NCI-H510A (cell line): Measurements from ENCODE around the gene CYP2R1.

ENCODE experiments used
- DNase-seq: peaks from one replicate; lab custom pipeline; 2025; lab: John Stamatoyannopoulos, UW

Gene CYP2R1

GRCh38 chr11:14892036-14892556, at the start of gene CYP2R1:
CYP2R1 (minus strand) TSS chr11:14892231; CDS start chr11:14892205, 26 bp downstream.
- peak; percentile 94 for DNase-seq

GRCh38 chr11:14938936-14939335, 46.9 kb upstream of the CYP2R1 start:
- DNase-seq: no peak

GRCh38 chr11:14934641-14935351, 42.8 kb upstream of the CYP2R1 start:
- DNase-seq: no peak

- DNase-seq: no peak
Observed at GRCh38 chr11:14932447-14932846, 40.4 kb upstream of the CYP2R1 start.

DNA sequence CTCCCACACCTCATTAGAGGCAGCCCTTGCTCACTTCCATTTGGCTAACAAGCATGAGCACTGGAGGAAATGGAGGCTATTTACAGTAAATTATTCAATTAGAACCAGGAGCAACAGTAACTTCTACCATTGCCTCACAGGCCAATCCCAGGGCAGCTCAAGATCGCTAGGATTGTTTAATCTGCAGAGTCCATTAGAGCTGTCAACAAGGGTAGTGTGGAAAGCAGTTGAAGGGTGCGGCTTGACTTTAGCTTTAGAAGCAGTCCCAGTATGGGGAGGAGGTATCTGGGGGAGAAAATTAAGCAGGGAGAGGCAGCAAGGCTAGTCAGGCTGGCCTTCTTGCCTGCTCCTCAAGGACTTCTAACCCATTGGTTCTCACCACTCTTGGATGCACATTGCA, 38.3 kb upstream of the CYP2R1 start:
- no peak for DNase-seq

- DNase-seq: no peak
Observed at GRCh38 chr11:14927146-14927545, 35.1 kb upstream of the CYP2R1 start.

- DNase-seq: no peak
Observed at GRCh38 chr11:14924318-14924717, 32.3 kb upstream of the CYP2R1 start.

DNA sequence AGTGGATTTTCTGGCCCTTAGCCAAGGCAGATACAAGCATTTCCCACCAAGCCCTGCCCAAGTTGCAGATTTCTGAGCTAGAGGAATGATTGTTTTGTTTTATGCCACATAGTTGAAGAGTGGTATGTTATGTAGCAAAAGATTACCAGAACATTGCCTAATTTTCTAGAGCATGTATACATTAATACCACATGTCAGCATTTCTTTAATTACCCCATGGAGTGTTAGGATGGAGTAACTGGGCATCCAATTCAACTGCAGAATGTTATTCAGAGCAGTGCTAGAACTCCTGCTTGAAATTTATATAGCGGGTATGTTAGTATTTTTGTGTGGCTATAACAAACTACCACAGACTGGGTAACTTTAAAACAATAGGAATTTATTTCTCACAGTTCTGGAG, 24.4 kb upstream of the CYP2R1 start:
- no peak for DNase-seq

- DNase-seq: no peak
Observed at GRCh38 chr11:14914536-14914935, 22.5 kb upstream of the CYP2R1 start.

GRCh38 chr11:14908214-14908880, 16.3 kb upstream of the CYP2R1 start:
- DNase-seq: no peak

DNA sequence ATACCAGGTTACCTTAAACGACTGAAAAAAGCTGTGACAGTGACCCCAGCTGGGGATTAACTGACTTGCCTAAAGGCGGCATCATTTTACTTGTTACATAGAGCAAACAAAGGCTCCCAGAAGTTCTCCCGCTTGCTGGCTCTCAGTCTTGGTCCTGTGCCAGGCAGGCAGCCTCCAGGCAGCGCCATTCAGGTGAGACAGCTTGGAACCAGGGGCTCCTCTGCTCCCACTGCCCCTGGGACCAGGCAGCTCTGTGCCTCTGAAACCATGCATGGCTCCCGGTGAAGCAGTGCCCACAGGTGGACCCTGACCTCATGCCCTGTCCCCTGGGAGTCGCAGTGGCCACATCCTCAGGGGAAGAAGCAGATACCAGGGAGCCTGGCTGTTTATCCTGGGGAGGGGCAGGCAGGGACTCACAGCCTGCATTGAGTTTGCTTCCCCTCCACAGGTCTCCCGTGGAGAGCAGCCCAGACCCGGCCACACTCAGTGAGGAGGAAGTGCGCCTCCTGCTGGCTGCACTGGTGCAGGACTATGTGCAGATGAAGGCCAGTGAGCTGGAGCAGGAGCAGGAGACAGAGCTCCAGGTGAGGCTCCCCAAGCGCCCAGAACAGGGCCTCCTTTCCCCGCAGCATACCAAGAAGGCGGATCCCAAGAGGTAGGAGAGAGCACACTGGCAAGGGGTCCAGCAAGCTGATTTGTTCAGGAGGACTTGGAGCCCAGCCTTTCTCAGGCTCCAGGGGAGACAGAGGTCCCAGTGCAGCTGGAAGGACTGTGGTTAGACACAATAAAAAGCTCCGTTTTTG, 15.6 kb upstream of the CYP2R1 start:
- DNase-seq: peak; percentile 22

DNA sequence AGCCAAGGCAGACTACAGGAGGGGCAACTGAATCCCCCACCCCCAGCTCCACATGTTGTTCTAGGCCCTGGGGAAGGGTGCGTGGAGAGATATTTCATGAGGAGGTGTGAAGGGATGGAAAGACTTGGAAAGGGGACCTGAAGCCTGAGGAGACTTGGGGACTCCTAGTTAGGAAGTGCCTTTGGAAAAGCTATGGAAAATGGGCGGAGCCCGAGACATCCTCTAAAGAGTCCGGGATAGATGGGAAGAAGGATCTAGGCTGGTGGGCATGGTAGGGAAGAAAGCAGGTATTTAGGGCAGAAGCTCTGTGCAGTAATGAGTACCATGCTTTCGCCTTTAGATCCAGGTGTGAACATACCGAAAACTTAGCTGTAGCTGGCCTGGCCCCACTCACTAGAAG, 15.0 kb upstream of the CYP2R1 start:
- DNase-seq: no peak

DNA sequence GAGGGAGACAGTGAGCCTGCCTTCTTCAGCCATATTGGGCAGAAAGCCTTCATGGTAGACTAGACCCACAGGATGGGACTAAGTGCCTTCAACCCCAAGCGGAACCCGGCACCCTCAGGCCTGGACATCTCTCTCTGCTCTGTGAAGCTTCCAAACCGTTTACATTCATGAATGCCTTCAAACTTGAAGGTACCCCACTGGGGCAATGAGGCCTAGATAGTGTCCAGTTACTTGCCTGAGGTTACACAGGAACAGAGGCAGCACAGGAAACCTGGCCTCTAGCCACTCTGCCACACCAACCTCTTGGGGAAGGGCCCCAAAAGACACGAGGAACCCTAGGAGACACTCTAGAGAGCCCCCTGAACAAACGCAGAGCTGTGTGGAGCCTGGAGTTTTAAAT, 14.5 kb upstream of the CYP2R1 start:
- DNase-seq: no peak

DNA sequence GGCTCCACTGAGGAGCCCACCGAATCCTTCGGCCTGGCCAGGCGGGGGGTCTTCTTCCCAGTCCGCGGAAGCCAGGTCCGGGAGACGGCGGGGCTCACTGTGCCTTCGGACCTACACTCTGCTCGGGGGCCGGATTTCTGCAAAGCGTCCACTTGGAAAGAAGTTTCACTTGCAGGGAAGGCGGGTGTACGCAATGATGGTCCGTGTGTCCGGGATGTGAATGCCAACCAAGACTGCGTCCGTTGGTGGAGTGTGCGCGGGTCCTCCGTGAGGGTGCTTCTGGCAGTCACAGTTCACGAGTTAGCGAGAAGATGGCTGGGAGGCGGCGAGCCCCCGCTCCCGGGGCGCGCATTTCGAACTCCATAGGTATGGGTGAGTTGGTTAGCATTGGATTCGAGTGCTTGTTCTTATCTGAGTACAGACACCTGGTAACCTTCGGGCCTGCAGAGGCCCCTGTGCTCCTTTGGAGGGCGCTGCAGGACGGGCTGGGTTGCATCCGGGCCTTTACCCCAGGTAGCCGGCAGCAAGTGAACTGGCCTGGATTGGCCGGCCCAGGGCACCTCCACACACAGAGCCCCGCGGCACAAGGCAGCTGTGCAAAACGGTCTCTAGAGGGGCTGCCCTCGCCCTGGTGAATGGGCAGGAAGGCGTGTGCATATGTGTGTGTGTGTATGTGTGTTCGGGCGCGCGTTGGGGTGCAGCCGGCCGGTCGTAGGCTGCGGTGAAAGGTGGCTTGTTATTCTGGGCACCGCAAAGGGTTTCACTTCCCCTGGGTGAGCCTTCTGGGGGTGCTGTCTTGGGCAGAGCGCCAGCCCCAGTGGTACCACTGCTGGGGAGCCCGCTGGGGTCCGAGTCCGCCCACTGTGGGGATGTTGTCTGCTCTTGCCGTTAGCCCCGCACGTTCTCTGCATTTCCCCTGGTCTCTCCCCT, 13.3 kb upstream of the CYP2R1 start:
- DNase-seq: no peak

- DNase-seq: no peak
Observed at GRCh38 chr11:14904745-14905103, 12.7 kb upstream of the CYP2R1 start.

GRCh38 chr11:14902650-14903350, 10.8 kb upstream of the CYP2R1 start:
- DNase-seq: no peak

- no peak for DNase-seq
Observed at GRCh38 chr11:14898906-14899305, 6.9 kb upstream of the CYP2R1 start.

GRCh38 chr11:14898355-14898754, 6.3 kb upstream of the CYP2R1 start:
- DNase-seq: no peak

- DNase-seq: no peak
Observed at GRCh38 chr11:14894657-14895598, 2.9 kb upstream of the CYP2R1 start.

- DNase-seq: no peak
Observed at GRCh38 chr11:14892577-14892976, 546 bp upstream of the CYP2R1 start.
